VCaP (cell line): ENCODE results near the gene FAM193B.

ENCODE experiments used
- H3K27ac ChIP-seq: fragments of 450-650 bp; 2 replicates; pipeline ENCODE4 v1.5.1; 2017
- CTCF ChIP-seq: fragments of 450-650 bp; conservative IDR thresholded peaks from 2 replicates; pipeline ENCODE4 v1.5.1; 2017; ENCODE audit warnings: mild to moderate bottlenecking, moderate library complexity

The FAM193B gene

DNA sequence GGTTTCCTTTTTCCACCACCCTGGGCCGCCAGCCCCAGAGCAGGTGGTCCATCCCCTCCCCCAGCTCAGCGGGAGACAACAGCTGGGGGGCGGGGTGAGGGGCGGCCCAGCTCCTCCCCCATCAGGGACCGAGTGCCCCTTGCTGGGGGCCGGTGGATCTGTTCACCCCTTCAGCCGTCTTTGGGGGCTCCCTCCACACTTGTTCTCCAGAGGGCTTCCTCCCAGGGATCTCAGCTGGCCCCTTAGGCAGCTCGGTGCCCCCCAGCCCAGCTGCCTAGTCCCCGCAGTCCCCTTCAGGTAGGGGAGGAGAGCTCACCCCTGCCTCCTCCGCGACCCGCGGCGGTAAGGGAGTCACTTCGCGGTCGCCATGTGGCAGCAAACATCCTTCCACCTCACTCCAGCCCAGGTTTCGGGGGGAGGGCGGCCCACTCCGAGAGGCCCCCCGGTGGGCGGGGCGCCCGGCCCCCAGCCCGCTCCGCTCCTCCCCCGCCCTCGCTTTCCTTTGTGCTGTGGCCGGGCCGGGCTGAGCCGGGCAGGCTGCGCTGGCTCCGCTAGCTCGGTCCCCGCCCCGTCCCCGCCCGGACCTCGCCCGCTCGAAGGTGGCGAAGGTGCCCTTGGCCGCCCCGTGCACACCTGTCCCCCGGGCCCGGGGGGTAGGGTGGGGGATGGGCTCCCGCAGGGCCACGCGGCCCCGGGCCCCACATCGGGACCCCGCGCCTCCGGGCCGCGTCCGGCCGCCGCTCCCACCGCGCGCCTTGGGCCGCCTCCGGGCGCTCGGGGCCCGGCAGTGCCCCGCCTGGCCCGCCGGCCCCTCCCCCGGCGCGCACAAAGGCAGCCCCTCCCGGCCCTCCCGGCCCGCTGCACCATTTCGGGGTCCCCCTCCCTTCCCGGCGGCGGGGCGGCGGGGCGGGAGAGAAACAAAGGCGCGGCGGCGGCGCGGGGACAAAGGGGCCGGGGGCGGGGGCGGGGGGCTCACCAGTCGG is 81.6 kb downstream of the FAM193B start:
- TF ChIP-seq CTCF, result no peak
- peak overlapping the region; percentile 94 for H3K27ac ChIP-seq

DNA sequence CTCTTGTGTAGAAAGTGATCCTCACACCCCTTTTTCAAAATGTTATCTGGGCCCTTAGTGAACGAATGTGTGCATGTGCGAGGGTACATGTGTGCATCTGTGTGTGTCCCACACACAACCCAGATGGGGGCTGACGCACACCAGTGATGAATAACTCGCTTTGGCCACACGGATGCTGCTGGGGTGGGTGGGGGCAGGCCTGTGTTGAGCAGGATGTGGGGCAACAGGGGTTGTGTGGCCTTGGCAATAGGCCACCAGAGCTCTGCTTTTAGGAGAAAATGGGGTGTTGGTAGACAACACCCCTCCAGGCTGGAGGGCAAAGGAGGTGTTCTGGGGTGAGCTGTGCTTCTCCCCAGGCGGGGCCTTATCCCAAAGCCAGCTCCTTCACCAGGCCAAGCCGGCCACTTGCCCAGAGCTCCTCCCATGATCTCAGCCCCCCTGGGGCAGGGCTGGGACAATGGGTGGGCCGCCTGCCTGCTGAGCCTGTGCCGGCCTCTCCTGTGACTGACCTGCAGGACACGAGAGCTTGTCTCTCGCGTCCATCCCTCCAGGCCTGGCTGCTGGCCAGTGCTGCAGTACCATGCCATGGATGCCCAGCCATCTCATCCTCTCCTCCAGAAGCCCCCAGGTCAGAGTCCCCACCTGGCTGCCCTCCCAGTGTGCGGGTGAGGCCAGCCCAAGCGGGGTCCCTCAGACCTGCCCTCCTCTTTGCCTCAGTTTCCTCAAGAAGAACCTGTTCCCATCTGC is 82.6 kb downstream of the FAM193B start:
- TF ChIP-seq CTCF, result no peak
- peak overlapping the region; percentile 94; the same call in 1 of the 2 replicates for H3K27ac ChIP-seq

DNA sequence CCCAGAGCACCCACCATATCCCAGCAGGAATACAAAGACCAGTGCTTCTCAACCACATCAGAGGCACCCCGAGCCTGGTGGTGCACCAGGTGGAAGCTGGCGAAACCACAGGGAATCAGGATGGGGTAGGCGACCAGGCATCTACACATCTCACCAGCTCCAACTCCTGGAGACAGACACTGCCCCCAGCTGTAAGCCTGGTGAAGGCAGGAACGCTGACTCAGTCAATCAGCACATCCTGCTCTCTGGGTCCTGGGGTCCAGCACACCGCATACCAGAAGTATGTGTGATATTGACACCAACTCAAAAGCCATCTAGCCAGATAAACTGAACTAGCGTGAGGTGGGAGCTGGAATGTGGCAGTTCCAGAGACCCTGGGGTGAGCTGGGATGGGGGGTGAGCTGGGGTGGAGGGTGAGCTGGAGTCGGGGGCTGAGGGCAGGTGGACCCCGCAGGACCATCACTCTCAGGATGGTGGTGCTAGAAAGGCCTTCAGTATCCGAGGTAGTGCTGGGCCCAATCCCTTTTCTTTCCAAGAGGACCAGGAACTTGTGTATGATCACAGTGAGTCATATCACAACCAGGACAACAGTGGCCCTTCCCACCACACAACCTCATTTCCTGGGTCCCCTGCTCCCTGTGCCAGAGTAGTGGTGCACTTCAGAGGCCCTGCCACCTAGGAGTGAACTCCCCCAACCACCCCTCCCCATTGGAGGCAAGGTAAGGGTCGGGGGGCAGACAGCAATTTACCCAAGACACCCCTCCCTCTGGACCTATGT is 83.4 kb downstream of the FAM193B start:
- TF ChIP-seq CTCF, result no peak
- H3K27ac ChIP-seq, result peak overlapping the region; percentile 94; the same call in 1 of the 2 replicates
